GM12865 (cell line): Measurements from ENCODE around the gene TSSC4.

Source experiments
- DNase-seq: peaks from one replicate; pipeline ENCODE4 v3.0.0; 2010; ENCODE audit warnings: low read depth
- H3K4me3 ChIP-seq: 2 replicates; pipeline ENCODE4 v1.5.1; 2011; ENCODE audit warnings: mild to moderate bottlenecking, low read depth, low read length, control low read depth
- TF ChIP-seq, protein P1 (sequence below): IDR thresholded peaks from 2 replicates; pipeline ENCODE4 v1.5.1; 2011; ENCODE audit warnings: low read length, control low read depth, low read depth, inconsistent platforms; ENCODE audit not compliant: insufficient read depth; ENCODE audit errors: missing control alignments

Gene TSSC4

DNA sequence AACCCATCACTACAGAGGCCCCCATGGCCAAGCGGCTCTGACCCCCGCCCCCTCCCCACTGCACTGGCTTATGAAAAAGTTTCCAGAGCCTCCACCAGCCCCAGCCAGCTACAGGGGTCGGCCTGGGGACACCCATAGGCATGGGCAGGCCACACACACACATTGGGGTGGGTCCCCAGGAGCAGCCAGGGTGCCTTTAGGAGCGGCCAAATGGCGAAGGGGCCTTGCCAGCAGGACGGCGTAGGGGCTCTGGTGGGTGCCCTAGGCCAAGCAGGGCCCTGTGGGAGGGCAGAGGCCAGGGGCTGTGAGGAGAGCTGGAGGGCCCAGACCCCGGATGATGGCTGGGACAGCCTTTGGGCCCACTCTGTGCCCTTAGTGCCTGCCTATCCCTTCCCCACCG, 10.1 kb downstream of the TSSC4 start:
- DNase-seq: no peak
- TF ChIP-seq, protein P1, sequence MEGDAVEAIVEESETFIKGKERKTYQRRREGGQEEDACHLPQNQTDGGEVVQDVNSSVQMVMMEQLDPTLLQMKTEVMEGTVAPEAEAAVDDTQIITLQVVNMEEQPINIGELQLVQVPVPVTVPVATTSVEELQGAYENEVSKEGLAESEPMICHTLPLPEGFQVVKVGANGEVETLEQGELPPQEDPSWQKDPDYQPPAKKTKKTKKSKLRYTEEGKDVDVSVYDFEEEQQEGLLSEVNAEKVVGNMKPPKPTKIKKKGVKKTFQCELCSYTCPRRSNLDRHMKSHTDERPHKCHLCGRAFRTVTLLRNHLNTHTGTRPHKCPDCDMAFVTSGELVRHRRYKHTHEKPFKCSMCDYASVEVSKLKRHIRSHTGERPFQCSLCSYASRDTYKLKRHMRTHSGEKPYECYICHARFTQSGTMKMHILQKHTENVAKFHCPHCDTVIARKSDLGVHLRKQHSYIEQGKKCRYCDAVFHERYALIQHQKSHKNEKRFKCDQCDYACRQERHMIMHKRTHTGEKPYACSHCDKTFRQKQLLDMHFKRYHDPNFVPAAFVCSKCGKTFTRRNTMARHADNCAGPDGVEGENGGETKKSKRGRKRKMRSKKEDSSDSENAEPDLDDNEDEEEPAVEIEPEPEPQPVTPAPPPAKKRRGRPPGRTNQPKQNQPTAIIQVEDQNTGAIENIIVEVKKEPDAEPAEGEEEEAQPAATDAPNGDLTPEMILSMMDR: no peak
- no peak overlapping the region for H3K4me3 ChIP-seq

DNA sequence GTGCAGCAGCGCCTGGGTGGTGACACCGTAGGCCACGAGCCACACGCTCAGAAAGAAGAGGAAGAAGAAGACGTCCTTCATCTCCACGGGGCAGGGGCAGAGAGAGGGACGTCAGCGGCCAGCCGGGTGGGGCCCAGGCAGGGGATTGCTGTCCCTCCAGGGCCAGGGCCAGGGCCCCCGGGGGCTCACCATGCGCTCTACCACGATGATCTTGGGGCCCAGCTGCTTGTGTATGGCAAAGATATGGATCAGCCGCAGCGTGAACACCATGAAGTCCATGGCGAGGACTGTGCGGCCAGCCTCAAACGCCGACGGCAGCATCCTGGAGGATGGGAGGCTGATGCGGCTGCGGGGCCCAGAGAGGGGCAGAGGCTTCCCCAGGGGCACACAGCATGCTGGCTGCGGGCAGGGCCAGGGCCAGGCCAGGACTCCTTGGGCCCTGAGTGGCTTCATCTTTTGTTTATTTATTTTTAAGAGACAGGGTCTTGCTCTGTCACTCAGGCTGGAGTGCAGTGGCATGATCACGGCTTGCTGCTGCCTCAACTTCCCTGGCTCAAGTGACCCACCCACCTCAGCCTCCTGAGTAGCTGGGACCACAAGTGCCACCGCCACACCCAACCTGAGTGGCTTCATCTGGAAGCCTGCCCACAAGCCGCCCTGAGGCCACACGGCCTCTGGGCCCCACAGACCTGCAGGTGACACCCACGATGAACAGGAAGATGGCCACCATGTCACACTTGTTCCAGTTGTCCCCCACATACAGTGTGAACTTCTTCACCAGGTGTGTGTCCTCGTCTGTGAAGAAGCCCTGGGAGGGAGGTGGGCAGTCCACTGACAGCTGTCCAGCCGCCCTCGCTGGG, 11.1 kb downstream of the TSSC4 start:
- TF ChIP-seq, protein P1: no peak
- DNase-seq: no peak
- H3K4me3 ChIP-seq: no peak overlapping the region

DNA sequence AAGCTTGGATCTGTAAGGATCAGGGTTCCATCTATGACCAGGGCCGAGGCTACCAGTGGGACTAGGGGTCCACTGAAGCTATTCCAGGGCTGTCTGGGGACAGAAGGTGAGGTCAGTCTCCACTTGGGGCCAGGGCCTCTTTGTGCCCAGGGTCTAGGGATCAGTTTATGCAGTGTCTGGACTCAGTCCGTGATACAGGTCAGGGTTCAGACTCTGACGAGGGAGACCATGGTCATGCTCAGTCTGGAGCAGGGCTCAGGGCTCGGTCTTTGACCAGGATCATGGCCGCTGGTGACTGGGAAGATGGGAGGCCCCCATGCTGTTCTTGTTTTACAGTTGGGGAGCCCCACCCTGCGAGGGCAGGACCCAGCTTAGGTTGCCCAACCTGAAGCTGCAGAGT, 11.8 kb downstream of the TSSC4 start:
- DNase-seq: no peak
- TF ChIP-seq, protein P1: no peak
- H3K4me3 ChIP-seq: no peak overlapping the region

DNA sequence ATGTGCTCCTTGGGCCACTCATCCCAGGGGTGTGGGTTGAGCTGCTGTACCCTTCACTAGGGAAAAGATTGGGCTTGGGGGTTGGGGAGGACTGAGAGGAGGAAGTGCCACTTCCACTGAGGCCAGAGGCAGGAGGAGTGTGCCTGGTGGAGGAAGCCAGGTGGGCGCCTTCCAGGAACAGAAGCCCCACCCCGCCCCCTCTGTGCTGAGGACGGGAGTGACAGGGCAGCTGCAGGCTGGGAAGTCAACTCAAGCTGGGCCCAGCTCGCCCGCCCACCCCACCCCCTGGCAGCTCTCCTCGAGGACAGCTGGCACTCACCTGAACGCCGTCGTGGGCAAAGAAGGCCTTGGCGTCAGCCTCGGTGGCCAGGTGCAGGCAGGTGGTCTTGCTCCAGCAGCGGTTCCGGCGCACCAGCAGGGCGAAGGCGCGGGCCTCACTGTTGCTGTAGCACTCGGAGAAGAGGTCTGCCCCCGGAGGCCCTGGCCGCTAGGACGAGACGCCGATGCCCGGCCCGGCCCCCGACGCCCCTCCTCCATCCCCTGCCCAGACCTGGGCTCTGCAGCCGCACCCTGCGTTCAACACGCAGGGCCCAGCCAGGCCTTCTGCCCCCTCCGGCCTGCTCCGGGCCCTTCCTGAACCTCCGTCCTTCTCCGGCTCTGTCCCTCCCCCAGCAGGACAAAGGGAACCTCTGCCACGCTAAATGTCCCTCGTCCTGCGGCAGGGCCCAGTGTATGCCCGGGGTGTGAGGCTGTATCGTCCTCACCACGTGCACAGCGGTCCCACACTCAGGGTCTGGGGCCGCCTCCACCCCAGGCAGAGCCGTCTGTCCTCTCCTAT, 13.4 kb downstream of the TSSC4 start:
- DNase-seq: no peak
- TF ChIP-seq, protein P1: no peak
- H3K4me3 ChIP-seq: no peak overlapping the region

DNA sequence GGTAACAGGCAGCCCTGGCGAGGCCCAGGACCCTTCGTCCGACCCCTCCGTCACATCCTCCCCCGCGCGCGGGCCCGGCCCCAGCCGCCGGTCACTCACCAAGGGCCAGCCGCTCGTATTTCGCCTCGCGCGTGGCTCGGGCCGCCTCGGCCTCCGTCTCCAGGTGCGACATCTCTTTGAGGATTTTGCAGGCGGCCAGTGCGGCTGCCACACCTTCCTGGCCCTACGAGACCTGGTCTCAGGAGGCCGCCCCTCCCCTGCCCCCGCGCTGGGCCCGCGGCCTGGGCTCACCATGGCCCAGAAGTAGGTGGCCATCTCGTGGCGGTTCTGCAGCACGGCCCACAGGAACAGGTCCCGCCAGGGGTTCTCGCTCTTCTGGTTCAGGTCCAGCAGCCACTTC, 14.1 kb downstream of the TSSC4 start:
- TF ChIP-seq, protein P1: no peak
- DNase-seq: no peak
- no peak overlapping the region for H3K4me3 ChIP-seq

DNA sequence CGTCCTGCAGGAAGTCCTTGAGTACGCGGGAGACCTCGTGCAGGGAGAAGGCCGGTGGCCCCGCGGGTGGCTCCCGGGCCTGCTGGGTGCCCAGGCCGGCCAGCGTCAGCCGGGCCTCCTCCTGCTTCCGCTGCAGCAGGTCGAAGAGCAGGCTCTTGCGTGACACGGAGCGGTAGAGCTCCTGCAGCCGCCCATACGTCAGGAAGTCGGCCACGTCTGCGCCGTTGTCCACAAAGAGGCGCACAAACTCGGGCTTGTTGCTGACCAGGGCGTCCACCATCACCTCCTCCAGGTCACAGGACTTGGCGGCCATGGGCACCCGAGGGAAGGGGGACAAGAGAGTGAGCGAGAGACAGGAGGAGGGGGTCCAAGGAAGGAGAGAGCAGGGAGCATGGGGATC, 14.6 kb downstream of the TSSC4 start:
- H3K4me3 ChIP-seq: no peak overlapping the region
- no peak for DNase-seq
- TF ChIP-seq, protein P1: no peak
